Keratinocyte (primary cell): Measurements from ENCODE around the gene CNN3. TPM values are rescaled to one million over a fixed set of nuclear protein-coding genes. Genes with fewer than 3 reads are reported as not detected.

Source experiments
- DNase-seq: peaks from one replicate; pipeline ENCODE4 v3.0.0-alpha.2; 2011; ENCODE audit warnings: low read depth, missing footprints, low spot score
- FAIRE-seq: peaks from 2 replicates; lab custom pipeline; 2011; peaks lifted over from hg19 to GRCh38; lab: Jason Lieb, UNC
- H2AFZ ChIP-seq: 2 replicates; pipeline ENCODE4 v1.6.0; 2012; ENCODE audit warnings: low read length, control low read depth, inconsistent platforms; ENCODE audit not compliant: control insufficient read depth
- H3K27ac ChIP-seq: 2 replicates; pipeline ENCODE4 v1.5.1; 2011; ENCODE audit warnings: low read length; ENCODE audit not compliant: control insufficient read depth, insufficient read depth
- H3K27me3 ChIP-seq: 3 replicates; pipeline ENCODE4 v1.6.0; 2011; ENCODE audit warnings: low read length; ENCODE audit not compliant: control insufficient read depth, insufficient read depth; ENCODE audit errors: extremely low read depth
- H3K36me3 ChIP-seq, 2 experiments: 2 replicates in 1 of 2; 3 replicates in 1 of 2; pipeline ENCODE4 v1.5.1; 2011; ENCODE audit warnings: low read length in 2 of 2, mild to moderate bottlenecking in 1 of 2; ENCODE audit not compliant: control insufficient read depth in 2 of 2, insufficient read depth in 2 of 2; ENCODE audit errors: extremely low read depth in 1 of 2
- H3K4me1 ChIP-seq: 3 replicates; pipeline ENCODE4 v1.5.1; 2011; ENCODE audit warnings: low read length; ENCODE audit not compliant: control insufficient read depth, insufficient read depth; ENCODE audit errors: extremely low read depth
- H3K4me2 ChIP-seq: 3 replicates; pipeline ENCODE4 v1.6.0; 2011; ENCODE audit warnings: low read depth, low read length; ENCODE audit not compliant: control insufficient read depth, insufficient read depth; ENCODE audit errors: extremely low read depth
- H3K4me3 ChIP-seq, 3 experiments: fragments of 200-600 bp in 1 of 3; sonication (generic) in 1 of 3; 2 replicates in 2 of 3; 3 replicates in 1 of 3; pipeline ENCODE4 v1.5.1; 2011 to 2016; ENCODE audit warnings: low read length in 3 of 3, mild to moderate bottlenecking in 3 of 3, control low read depth in 2 of 3, inconsistent platforms in 1 of 3, low read depth in 1 of 3, mixed read lengths in 1 of 3, mixed run types in 1 of 3, moderate library complexity in 1 of 3; ENCODE audit not compliant: control insufficient read depth in 2 of 3, insufficient read depth in 2 of 3; ENCODE audit errors: extremely low read depth in 1 of 3
- H3K79me2 ChIP-seq: 2 replicates; pipeline ENCODE4 v1.6.0; 2012; ENCODE audit warnings: low read length; ENCODE audit not compliant: control insufficient read depth, insufficient read depth
- H3K9ac ChIP-seq: 3 replicates; pipeline ENCODE4 v1.6.0; 2011; ENCODE audit warnings: low read length; ENCODE audit not compliant: control insufficient read depth, insufficient read depth; ENCODE audit errors: extremely low read depth
- H3K9me1 ChIP-seq: 3 replicates; pipeline ENCODE4 v1.6.0; 2011; ENCODE audit warnings: low read length; ENCODE audit not compliant: control insufficient read depth, insufficient read depth; ENCODE audit errors: extremely low read depth
- H3K9me3 ChIP-seq: 2 replicates; pipeline ENCODE4 v1.5.1; 2012; ENCODE audit warnings: low read depth, low read length; ENCODE audit not compliant: control insufficient read depth
- H4K20me1 ChIP-seq: 3 replicates; pipeline ENCODE4 v1.6.0; 2011; ENCODE audit warnings: low read length; ENCODE audit not compliant: control insufficient read depth, insufficient read depth; ENCODE audit errors: extremely low read depth
- CTCF ChIP-seq, 3 experiments: IDR thresholded peaks in 1 of 3; conservative IDR thresholded peaks in 1 of 3; optimal IDR thresholded peaks in 1 of 3; 2 replicates in 2 of 3; 3 replicates in 1 of 3; pipeline versions ENCODE3 to v1.5.1; 2011; ENCODE audit warnings: low read length in 3 of 3, mild to moderate bottlenecking in 3 of 3, moderate library complexity in 2 of 3, control low read depth in 1 of 3, inconsistent platforms in 1 of 3; ENCODE audit not compliant: insufficient read depth in 2 of 3; ENCODE audit errors: extremely low read depth in 1 of 3
- EZH2 ChIP-seq: IDR thresholded peaks from one replicate; pipeline ENCODE4 v1.6.1; 2012; ENCODE audit warnings: inconsistent platforms, mild to moderate bottlenecking, low read length, moderate library complexity
- dilution Hi-C: fragments of 300-500 bp; cut with MboI; formaldehyde crosslinking; loops from one replicate; pipeline ENCODE4 v1.7.0; 2020; ENCODE audit warnings: low sequenced_read_pairs; ENCODE audit not compliant: extremely low pct_ligation_motif_present
- polyA plus RNA-seq, 5 experiments: library from polyadenylated mRNA; depleted of rRNA in 3 of 5; stranded (reverse) in 3 of 5; stranded (forward) in 1 of 5; unstranded in 1 of 5; fragments of >200 nt; gene quantifications; 1 replicate in 1 of 5; 2 replicates in 3 of 5; 3 replicates in 1 of 5; pipeline versions ENCODE4 v1.2.1 to v1.2.3, GENCODE V29; 2011 to 2012; ENCODE audit warnings: missing spikeins in 2 of 5, low read depth in 1 of 5, low replicate concordance in 1 of 5

Gene CNN3
- polyA plus RNA-seq, 1 donor (not counting 4 experiments of a cell fraction or from before 2014, with no cell fraction given), result 119 TPM

DNA sequence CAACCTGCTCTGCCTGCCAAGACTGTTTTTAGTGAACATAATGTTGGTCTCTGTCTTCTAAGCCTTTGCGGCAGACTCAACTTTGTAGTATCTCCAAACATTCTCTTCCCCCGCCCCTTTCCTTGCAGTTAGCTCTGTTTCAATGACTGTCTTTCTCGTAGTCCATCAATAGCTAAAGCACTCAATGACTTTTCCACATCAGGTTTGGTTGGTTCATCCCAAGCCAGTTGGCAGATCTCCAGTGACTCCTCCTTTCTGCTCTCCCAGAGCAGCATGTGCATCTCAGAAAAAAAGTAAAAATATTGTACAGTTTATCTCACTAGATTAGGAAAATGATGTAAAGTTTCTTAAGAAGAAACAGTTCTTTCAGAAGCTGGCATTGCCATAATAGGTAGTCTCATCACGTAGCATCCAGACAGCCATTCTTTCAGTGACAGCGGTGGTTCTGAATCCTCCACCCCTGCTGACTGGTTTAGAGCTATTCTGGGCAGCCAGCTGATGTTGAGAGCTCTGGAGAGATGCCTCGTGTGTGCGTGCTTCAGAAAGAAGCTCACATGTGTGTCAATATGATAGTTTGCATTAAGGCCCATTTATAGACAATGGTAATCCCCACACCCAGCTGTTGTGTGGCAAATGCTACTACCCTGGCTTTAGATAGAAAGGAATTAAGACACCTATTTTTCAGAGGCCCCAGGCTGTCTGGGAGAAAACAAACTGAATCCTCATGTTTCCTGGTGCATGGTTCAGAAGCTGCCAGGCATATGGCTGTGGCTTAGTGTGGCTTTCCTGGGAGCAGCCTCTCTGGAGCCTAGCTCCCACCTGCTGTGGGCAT lies 53.2 kb downstream of the CNN3 start:
- Histone ChIP-seq H2AFZ (no peak overlapping the region), H3K4me2 (no peak overlapping the region), H3K79me2 (no peaks in the 10 kb centered on the region), H3K27me3 (no peaks in the 10 kb centered on the region), H3K4me1 (peaks cover 26% of the 10 kb centered on the region), H3K9me3 (no peaks in the 10 kb centered on the region), H3K27ac (no peak overlapping the region), H3K9me1 (no peaks in the 10 kb centered on the region), H3K4me3 (no peak overlapping the region), H4K20me1 (no peaks in the 10 kb centered on the region), H3K9ac (no peak overlapping the region), H3K36me3 (no peaks in the 10 kb centered on the region)
- no peak for DNase-seq
- FAIRE-seq, result peak; percentile 86
- no peak for TF ChIP-seq EZH2
- dilution Hi-C loops, result no loop called here

- H3K27me3 ChIP-seq, result no peaks in the 10 kb centered on the region
- no peak for TF ChIP-seq EZH2
- no peak for TF ChIP-seq CTCF (optimal IDR thresholded peaks at IDR 0.05 in 1 of 3, IDR thresholded peaks at IDR 0.05 in 1 of 3, conservative IDR thresholded peaks at IDR 0.05 in 1 of 3; ENCODE audit: extremely low read depth in 1 of 3, insufficient read depth in 2 of 3, low read length in 3 of 3)
- no peaks in the 10 kb centered on the region for H3K9me1 ChIP-seq
- FAIRE-seq (peak; percentile 36), DNase-seq (no peak)
- peaks cover 26% of the 10 kb centered on the region for H3K4me1 ChIP-seq
- H3K36me3 ChIP-seq, result no peaks in the 10 kb centered on the region
- no peak overlapping the region for H3K4me2 ChIP-seq
- H3K79me2 ChIP-seq, result no peaks in the 10 kb centered on the region
- no peaks in the 10 kb centered on the region for H4K20me1 ChIP-seq
- no peak overlapping the region for H3K4me3 ChIP-seq
- dilution Hi-C loops, result no loop called here
- H3K9me3 ChIP-seq, result no peaks in the 10 kb centered on the region
- H2AFZ ChIP-seq, result no peak overlapping the region
- H3K27ac ChIP-seq, result no peak overlapping the region
- H3K9ac ChIP-seq, result no peak overlapping the region
Observed at GRCh38 chr1:94872771-94873495, 54.0 kb downstream of the CNN3 start.
